Measurements from ENCODE around the gene KHSRP.

- TF ChIP-seq, protein P1, sequence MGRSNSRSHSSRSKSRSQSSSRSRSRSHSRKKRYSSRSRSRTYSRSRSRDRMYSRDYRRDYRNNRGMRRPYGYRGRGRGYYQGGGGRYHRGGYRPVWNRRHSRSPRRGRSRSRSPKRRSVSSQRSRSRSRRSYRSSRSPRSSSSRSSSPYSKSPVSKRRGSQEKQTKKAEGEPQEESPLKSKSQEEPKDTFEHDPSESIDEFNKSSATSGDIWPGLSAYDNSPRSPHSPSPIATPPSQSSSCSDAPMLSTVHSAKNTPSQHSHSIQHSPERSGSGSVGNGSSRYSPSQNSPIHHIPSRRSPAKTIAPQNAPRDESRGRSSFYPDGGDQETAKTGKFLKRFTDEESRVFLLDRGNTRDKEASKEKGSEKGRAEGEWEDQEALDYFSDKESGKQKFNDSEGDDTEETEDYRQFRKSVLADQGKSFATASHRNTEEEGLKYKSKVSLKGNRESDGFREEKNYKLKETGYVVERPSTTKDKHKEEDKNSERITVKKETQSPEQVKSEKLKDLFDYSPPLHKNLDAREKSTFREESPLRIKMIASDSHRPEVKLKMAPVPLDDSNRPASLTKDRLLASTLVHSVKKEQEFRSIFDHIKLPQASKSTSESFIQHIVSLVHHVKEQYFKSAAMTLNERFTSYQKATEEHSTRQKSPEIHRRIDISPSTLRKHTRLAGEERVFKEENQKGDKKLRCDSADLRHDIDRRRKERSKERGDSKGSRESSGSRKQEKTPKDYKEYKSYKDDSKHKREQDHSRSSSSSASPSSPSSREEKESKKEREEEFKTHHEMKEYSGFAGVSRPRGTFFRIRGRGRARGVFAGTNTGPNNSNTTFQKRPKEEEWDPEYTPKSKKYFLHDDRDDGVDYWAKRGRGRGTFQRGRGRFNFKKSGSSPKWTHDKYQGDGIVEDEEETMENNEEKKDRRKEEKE (IDR thresholded peaks at IDR 0.05), result no peak
- TF ChIP-seq ATF2 (IDR thresholded peaks at IDR 0.05; ENCODE audit: low read length) (no peak), EP300 (IDR thresholded peaks at IDR 0.05; ENCODE audit: borderline replicate concordance in 1 of 2, control insufficient read depth in 1 of 2, low read depth in 2 of 2, low read length in 2 of 2) (no peak), TARDBP (IDR thresholded peaks at IDR 0.05; ENCODE audit: borderline replicate concordance) (no peak), GATAD2B (conservative IDR thresholded peaks at IDR 0.05; ENCODE audit: low read depth) (no peak), GABPA (IDR thresholded peaks at IDR 0.05; ENCODE audit: low read depth) (no peak), POLR2A (IDR thresholded peaks at IDR 0.05; ENCODE audit: low read depth, low read length) (no peak), NR2C2 (IDR thresholded peaks at IDR 0.05; ENCODE audit: borderline replicate concordance, control insufficient read depth, insufficient read length, low read depth) (no peak), YY1 (IDR thresholded peaks at IDR 0.05; ENCODE audit: low read depth, low read length) (no peak), RAD21 (IDR thresholded peaks at IDR 0.05; ENCODE audit: insufficient read depth, low read depth, low read length) (no peak)
- TF ChIP-seq, protein P2, sequence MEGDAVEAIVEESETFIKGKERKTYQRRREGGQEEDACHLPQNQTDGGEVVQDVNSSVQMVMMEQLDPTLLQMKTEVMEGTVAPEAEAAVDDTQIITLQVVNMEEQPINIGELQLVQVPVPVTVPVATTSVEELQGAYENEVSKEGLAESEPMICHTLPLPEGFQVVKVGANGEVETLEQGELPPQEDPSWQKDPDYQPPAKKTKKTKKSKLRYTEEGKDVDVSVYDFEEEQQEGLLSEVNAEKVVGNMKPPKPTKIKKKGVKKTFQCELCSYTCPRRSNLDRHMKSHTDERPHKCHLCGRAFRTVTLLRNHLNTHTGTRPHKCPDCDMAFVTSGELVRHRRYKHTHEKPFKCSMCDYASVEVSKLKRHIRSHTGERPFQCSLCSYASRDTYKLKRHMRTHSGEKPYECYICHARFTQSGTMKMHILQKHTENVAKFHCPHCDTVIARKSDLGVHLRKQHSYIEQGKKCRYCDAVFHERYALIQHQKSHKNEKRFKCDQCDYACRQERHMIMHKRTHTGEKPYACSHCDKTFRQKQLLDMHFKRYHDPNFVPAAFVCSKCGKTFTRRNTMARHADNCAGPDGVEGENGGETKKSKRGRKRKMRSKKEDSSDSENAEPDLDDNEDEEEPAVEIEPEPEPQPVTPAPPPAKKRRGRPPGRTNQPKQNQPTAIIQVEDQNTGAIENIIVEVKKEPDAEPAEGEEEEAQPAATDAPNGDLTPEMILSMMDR (IDR thresholded peaks at IDR 0.05 in 2 of 3, conservative IDR thresholded peaks at IDR 0.05 in 1 of 3; ENCODE audit: control insufficient read depth in 2 of 3, extremely low read depth in 1 of 3, insufficient read depth in 1 of 3, low read depth in 3 of 3, low read length in 3 of 3), result no peak
These were observed 60.3 kb downstream of the KHSRP start for GRCh38 chr19:6364353-6364752.

Measured in GM12878 (cell line).